Measurements from ENCODE around the gene CDK11B.
"Not testable (repeated sequence)": the region's sequence is repeated elsewhere in the genome, so short reads cannot be mapped to it uniquely, and the experiment has no call there.

The CDK11B gene

DNA sequence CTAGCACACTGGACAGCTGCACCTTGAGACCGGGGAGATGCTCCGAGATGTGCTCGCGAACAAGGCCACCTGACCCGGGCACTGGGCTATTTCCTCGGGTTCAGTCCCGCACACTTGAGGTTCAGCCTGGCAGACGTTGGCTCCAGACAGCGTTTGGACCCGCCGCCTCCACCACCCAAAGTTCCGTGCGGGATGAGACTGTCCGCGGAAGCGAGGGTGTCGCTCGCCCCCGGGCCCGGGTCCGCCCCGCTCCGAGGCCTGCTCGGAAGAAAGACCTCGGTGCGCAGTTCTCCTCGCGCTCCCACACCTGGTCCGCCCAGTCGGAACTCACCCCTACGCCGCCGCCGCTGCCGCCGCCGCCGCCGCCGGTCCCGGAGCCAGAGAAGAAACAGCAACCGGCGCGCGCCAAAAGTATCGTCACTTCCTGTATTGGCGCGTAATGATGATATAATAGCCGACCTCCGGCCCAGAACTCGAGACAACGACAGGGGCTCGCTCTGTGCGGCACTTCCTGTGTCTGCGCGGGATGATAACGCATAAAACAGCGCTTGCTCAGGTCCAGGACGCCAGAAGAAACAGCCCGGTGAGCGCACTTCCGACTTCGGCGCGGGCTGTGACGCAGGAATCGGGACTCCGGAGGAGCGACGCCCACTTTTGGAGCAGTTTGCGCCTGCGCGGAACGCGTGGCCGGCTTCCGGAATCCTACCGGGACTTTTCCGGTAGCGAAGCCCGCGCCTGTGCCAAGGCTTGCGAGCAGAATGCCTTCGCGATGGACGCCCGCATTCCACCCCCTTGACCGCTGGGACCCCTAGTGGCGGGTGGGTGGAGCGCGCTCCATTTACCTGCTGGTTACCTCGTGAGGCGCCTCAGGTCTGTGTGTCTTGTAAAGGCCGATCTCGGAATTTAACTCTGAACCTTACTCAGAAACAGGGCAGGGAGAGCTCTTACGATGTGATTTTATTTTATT is at the start of gene CDK11B:
CDK11B (minus strand) TSS at position 422 of the 967 bp plus-strand sequence. CDS start 1,519 bp downstream, outside the sequence.
- peak; percentile 97 for DNase-seq

DNA sequence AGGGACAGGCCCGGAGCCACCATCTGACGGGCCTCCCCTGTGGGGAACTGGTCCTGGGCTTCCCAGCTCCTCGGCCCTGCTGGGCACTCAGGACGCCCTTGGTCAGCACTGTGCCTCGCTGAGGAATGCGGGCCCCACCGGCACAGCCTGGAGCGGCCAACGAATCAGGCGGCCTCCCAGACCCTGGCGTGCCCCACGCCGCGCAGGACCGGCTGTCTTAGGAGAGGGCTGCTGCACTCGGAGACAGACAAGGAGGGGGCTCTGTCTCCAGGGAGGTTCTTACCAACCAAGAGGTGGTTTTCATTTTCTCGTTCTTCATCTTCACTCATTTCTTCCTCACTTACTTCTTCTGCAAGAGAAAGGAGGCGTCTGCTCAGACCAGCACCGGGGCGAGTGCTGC is 49.1 kb upstream of the CDK11B start:
- not testable (repeated sequence) for DNase-seq

- DNase-seq = not testable (repeated sequence)
These were observed 48.4 kb upstream of the CDK11B start for GRCh38 chr1:1707241-1707640.

GRCh38 chr1:1705623-1706022 is 46.8 kb upstream of the CDK11B start:
- DNase-seq = not testable (repeated sequence)

DNA sequence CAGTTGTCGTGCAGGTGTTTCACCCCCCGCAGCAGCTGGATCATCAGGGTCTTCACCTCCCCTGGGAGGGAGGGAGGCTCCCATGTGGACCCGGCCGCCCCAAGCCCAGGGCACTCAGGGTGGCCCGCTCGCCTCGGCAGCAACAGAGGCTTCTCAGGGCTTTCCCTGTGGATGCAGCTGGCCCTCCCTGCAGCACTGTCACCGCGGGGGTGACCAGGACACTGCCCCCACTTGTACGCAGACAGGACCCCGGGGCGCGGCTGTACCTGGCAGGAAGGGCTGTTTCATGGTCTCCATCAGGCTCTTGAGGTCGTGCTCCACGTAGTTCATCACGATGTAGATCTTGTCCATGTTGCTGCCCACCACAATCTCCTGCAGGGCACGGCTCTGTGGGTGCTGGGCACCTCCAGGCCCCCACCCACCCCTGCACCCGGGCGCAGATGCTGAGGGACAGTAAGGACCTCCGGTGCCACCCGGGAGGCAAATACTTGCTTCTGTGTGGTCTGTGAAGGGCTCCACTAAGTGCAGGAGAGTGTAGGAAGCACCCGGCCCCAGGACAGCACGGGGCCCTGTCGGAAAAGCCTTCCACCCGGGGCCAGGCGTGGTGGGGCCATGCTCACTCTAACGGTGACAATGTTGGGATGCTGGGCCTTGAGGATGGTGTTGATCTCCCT is 45.6 kb upstream of the CDK11B start:
- not testable (repeated sequence) for DNase-seq

- DNase-seq = no peak
These were observed 45.0 kb upstream of the CDK11B start for GRCh38 chr1:1703796-1704195.

- not testable (repeated sequence) for DNase-seq
These were observed 43.7 kb upstream of the CDK11B start for GRCh38 chr1:1702506-1702905.

GRCh38 chr1:1700557-1700956 is 41.8 kb upstream of the CDK11B start:
- not testable (repeated sequence) for DNase-seq

DNA sequence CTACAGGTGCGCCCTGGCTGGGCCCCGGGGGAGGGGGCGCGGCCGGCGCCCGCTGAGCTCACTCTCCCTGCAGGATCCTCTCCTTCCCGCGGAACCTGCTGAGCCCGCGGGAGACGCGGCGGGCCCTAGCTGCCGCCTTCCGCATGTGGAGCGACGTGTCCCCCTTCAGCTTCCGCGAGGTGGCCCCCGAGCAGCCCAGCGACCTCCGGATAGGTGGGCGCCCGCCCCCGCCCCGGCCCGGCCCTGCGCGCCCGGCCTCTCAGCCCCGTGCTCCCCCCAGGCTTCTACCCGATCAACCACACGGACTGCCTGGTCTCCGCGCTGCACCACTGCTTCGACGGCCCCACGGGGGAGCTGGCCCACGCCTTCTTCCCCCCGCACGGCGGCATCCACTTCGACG is 41.3 kb upstream of the CDK11B start:
- DNase-seq = not testable (repeated sequence)

DNA sequence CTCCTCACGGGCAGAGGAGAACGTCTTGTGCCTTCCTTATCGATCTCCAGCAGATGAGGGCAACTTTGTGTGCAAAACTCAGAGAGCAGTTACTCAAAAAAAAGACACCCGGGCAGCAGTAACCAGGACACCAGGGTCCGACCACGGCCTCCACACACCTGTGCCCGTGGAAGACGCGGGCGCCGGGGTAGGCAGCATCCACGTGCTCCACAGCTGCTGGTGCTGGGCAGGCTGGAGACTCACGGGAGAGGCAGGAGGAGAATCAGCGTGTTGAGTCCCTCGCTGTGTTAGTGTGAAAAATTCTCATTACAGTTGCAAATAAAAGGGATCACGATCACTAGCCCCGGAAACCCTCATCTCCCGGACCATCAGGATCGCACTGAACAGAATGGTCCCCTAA is 40.3 kb upstream of the CDK11B start:
- not testable (repeated sequence) for DNase-seq

DNA sequence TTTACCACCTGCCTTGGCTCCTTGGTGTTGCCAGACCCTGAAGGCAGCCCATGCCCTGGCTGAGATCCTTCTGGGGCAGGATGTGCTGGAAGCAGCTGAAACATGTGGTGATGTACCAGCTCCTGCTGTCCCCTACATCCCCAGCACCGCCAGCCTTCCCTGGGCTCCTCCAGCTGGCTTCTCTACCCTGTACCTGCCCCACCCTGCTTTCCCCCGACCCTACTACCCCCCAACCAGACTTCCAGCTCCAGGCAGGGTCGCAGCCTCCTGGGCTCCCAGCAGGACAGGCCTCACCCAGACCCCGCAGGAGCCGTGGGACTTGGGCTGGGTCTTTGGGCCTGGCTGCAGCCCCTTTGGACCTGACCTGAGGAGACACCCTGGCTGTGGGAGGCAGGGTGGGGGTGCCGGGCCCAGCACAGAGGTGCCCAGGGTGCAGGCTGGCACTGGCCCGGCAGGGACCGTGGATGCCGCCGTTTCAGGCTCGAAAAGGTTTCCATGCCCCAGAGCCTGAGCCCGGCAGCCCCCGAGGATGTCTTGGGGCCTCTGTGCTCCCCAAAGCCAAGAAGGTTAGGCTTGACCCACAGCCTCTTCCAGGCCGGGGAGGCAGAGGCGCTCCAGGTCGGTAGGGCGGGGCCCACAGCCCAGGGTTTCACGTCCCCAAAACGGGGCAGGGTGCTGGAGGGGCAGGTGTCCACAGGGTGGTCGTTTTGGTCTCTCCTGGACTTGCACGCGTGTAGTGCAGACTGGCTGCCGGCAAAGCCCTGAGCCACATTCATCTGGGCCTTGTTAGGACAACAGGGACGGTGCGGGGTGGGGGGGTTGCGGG is 38.8 kb upstream of the CDK11B start:
- not testable (repeated sequence) for DNase-seq

DNA sequence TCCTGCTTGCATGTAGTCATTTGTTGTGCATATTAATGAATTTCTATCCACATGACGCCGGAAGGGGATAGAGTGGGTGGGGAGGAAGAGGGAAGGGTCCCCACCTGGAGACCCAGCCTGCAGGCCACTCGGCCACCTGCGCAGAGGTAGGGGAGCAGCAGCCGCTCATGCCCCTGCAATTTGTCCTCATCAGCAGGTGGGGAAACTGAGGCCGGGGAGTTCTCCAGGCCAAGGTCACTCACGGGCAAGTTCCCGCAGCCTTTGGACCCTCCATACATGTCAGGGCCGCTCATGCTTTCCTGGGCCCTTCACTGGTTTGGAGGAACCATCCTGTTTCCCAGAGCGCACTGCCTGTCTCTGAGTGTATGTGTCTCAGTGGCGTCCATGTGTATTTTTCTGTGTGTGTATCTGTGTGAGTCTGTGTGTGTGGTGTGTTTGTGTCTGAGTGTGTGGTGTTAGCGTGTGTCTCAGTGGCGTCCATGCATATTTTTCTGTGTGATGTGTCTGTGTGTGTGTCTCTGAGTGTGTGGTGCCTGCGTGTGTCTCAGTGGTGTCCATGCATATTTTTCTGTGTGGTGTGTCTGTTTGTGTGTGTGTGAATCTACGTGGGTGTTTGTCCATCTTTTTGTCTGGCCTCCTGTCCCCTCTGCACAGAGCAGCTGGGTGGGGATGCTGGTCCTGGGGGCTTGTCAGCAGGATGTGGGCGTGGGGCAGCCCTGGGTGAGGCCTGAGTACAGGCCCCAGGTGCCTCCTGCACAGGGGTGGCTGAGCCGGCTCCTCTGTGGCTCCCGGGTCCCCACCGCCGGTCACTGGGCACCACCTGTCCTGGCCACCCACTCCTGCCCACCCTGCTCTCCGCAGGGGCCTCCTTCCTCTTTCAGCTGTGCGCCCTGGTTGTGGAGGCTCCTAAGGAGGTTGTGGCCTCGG is 37.9 kb upstream of the CDK11B start:
- not testable (repeated sequence) for DNase-seq

- DNase-seq = peak; percentile 85
These were observed 34.2 kb upstream of the CDK11B start, which contains the start of gene SLC35E2B for GRCh38 chr1:1692714-1693647. SLC35E2B (minus strand) TSS chr1:1692795; CDS start chr1:1676699, 16,096 bp downstream.

GRCh38 chr1:1692324-1692713 is 33.5 kb upstream of the CDK11B start:
- peak; percentile 72 for DNase-seq

DNA sequence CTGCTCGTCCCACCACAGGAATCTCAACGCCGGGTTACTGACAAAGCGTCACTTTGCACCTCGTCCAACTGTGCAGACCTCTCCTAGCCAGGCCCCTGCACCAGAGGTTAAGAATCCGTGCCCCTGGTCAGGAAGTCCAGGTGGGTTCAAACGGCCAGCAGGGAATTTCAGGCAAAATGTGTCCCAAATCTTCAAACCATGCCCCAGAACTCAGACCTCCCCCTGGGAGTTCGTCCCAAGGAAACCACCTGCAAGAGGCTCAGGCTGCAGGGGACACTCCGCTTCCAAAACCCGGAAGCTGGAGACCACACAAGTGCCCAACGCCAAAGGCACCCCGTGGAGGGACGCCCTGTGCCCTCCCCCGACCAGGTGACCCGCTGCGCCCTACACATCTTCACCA is 32.6 kb upstream of the CDK11B start:
- DNase-seq = not testable (repeated sequence)

- not testable (repeated sequence) for DNase-seq
These were observed 30.7 kb upstream of the CDK11B start for GRCh38 chr1:1689526-1689925.

DNA sequence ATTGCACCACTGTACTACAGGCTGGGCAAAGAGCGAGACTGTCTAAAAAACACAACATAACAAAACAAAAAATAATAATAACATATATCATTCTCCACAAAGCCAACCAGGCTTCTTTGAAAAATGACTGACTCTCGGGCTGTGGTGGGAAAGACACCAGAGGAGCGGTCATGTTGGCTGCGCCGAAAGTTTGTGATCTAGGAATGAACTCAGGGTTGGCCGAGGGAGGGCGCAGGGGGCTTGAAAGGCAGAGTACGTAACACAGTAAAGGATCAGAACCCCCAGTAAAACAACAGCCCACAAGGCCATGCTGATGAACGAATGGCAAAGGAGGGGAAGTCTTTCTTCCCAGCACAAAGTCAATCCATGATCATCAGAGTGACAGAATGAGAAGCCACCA is 29.0 kb upstream of the CDK11B start:
- DNase-seq = no peak

GRCh38 chr1:1684031-1684681 is 25.4 kb upstream of the CDK11B start:
- no peak for DNase-seq

DNA sequence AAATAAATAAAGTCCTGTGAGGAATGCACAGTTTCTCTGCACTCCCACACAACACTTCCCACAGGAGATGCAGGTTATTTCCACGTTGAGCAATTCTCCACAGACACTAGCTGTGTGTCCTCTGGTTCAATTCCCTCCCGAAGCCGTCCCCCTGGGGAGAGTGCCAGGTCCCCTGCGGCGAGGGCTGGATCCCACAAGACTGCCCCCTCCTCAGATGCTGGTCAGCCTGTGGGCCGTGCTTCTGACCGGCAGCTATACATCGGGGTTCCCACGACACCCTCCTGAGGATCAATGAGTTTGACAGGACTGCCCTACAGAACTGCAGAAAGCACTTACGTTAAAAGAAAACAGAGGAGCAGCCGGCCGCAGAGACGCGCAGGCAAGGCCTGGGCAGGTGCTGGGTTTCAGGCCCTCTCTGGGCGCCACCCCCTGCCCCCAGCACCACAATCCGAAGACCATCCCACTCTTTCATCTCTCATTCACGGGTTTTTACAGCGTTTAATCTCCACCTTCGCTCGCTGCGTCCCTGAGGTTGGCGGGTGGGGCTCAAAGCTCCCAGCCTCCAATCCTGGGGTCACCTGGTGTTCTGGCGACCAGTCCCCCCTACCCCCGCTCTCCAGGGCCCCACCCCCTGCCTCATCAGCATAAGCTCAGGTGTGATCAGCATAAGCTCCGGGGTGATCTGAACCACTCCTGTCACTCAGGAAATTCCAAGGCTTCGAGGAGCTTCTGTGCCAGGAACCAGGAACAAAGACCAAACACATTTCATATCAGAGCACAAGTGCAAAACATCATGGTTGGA is 24.5 kb upstream of the CDK11B start:
- no peak for DNase-seq

All from NCI-H2227 treated with DMSO at 0.1 percent for 48 hours (cell line).